Measurements from ENCODE around the gene KCNMA1. TPM values are rescaled to one million over a fixed set of nuclear protein-coding genes. Genes with fewer than 3 reads are reported as not detected.

KCNMA1 gene
- total and polyA plus RNA-seq, 9 of the 15 experiments (the other 6 are each of a cell fraction or from before 2014, with no cell fraction given): 0.01 to 0.95 (median 0.15) TPM; not detected in 4

DNA sequence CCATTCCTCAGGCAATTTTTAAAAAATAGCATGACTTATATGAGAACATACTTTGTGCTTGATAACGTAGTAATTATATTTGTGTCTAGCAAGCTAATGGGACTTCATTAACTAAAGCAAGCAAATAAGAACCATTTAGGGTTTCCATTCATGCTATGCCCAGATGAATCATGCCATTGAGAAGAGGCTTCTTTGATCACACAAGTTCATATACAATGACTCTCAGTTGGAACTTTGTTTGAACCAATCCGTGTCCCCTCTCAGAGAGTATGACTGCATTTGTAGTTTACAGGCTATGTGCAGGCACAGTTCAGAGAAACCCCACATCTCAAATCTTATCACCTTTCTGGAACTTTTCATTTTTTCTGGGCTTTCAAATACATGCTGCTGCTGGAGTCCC is 614.2 kb downstream of the KCNMA1 start:
- no peak overlapping the region for H2AFZ ChIP-seq (ENCODE audit: low read depth, low read length)
- CTCF ChIA-PET (ENCODE audit: low intra/inter-chr PET ratio): no interaction called here
- H3K79me2 ChIP-seq (ENCODE audit: control insufficient read depth, insufficient read depth, low read length): no peaks in the 10 kb centered on the region
- no peaks in the 10 kb centered on the region for H3K36me3 ChIP-seq (ENCODE audit: control insufficient read depth, insufficient read depth, low read length)
- H3K4me1 ChIP-seq (replicated peaks in 1 of 2; ENCODE audit: control insufficient read depth in 2 of 2, insufficient read depth in 2 of 2, low read length in 2 of 2): no peaks in the 10 kb centered on the region
- 0% methylated on average over 2 of the region's 2 CpGs for WGBS (ENCODE audit: insufficient coverage, low coverage, missing lambda C conversion rate)
- in situ Hi-C loops (cut with MboI) (no loop called here), intact Hi-C loops (cut with micrococcal nuclease) (no loop called here)
- FAIRE-seq: no peak
- peaks cover 0 to 8% of the 10 kb centered on the region in 2 experiments; a peak in 1 of 5 replicates for H3K27me3 ChIP-seq (ENCODE audit: control insufficient read depth in 2 of 2, insufficient read depth in 2 of 2, low read length in 2 of 2)
- H3K9me1 ChIP-seq (ENCODE audit: control insufficient read depth, insufficient read depth, low read length): no peaks in the 10 kb centered on the region
- H4K20me1 ChIP-seq (replicated peaks; ENCODE audit: control insufficient read depth, insufficient read depth, low read length): no peaks in the 10 kb centered on the region
- H3K27ac ChIP-seq (ENCODE audit: extremely low read depth, low read depth, low read length): no peak overlapping the region
- no peak overlapping the region for H3K9ac ChIP-seq (ENCODE audit: insufficient read depth in 1 of 2, low read depth in 2 of 2, low read length in 2 of 2)
- H3K4me2 ChIP-seq (ENCODE audit: insufficient read depth, low read length): no peak overlapping the region
- no peaks in the 10 kb centered on the region for H3K9me3 ChIP-seq (replicated peaks; ENCODE audit: control insufficient read depth, insufficient read depth, low read depth, low read length)
- no peak for DNase-seq (ENCODE audit: extremely low read depth in 1 of 4, low spot score in 3 of 4)
- no TSS peak for BruUV-seq (replicated peaks)
- ATAC-seq: no peak
- POLR2A ChIA-PET: no interaction called here
- H3K4me3 ChIP-seq: no peak overlapping the region
- TF ChIP-seq, protein P1, sequence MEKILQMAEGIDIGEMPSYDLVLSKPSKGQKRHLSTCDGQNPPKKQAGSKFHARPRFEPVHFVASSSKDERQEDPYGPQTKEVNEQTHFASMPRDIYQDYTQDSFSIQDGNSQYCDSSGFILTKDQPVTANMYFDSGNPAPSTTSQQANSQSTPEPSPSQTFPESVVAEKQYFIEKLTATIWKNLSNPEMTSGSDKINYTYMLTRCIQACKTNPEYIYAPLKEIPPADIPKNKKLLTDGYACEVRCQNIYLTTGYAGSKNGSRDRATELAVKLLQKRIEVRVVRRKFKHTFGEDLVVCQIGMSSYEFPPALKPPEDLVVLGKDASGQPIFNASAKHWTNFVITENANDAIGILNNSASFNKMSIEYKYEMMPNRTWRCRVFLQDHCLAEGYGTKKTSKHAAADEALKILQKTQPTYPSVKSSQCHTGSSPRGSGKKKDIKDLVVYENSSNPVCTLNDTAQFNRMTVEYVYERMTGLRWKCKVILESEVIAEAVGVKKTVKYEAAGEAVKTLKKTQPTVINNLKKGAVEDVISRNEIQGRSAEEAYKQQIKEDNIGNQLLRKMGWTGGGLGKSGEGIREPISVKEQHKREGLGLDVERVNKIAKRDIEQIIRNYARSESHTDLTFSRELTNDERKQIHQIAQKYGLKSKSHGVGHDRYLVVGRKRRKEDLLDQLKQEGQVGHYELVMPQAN (IDR thresholded peaks at IDR 0.05; ENCODE audit: borderline replicate concordance): no peak
- TF ChIP-seq GTF2A2 (tag; IDR thresholded peaks at IDR 0.05) (no peak), EWSR1 (IDR thresholded peaks at IDR 0.05; ENCODE audit: borderline replicate concordance, low read depth, partially characterized antibody) (no peak), PHF20 (IDR thresholded peaks at IDR 0.05; ENCODE audit: partially characterized antibody) (no peak), NCOA6 (IDR thresholded peaks at IDR 0.05) (no peak)
- TF ChIP-seq, protein P2, sequence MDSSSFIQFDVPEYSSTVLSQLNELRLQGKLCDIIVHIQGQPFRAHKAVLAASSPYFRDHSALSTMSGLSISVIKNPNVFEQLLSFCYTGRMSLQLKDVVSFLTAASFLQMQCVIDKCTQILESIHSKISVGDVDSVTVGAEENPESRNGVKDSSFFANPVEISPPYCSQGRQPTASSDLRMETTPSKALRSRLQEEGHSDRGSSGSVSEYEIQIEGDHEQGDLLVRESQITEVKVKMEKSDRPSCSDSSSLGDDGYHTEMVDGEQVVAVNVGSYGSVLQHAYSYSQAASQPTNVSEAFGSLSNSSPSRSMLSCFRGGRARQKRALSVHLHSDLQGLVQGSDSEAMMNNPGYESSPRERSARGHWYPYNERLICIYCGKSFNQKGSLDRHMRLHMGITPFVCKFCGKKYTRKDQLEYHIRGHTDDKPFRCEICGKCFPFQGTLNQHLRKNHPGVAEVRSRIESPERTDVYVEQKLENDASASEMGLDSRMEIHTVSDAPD (CRISPR knock-in tag; IDR thresholded peaks at IDR 0.05): no peak
- TF ChIP-seq, protein P3, sequence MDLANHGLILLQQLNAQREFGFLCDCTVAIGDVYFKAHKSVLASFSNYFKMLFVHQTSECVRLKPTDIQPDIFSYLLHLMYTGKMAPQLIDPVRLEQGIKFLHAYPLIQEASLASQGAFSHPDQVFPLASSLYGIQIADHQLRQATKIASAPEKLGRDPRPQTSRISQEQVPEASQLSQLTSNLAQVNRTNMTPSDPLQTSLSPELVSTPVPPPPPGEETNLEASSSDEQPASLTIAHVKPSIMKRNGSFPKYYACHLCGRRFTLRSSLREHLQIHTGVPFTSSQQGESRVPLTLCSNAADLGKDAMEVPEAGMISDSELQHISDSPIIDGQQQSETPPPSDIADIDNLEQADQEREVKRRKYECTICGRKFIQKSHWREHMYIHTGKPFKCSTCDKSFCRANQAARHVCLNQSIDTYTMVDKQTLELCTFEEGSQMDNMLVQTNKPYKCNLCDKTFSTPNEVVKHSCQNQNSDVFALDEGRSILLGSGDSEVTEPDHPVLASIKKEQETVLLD (IDR thresholded peaks at IDR 0.05): no peak
- TF ChIP-seq, protein P4, sequence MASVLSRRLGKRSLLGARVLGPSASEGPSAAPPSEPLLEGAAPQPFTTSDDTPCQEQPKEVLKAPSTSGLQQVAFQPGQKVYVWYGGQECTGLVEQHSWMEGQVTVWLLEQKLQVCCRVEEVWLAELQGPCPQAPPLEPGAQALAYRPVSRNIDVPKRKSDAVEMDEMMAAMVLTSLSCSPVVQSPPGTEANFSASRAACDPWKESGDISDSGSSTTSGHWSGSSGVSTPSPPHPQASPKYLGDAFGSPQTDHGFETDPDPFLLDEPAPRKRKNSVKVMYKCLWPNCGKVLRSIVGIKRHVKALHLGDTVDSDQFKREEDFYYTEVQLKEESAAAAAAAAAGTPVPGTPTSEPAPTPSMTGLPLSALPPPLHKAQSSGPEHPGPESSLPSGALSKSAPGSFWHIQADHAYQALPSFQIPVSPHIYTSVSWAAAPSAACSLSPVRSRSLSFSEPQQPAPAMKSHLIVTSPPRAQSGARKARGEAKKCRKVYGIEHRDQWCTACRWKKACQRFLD (CRISPR knock-in tag; IDR thresholded peaks at IDR 0.05): no peak
- TF ChIP-seq, protein P5, sequence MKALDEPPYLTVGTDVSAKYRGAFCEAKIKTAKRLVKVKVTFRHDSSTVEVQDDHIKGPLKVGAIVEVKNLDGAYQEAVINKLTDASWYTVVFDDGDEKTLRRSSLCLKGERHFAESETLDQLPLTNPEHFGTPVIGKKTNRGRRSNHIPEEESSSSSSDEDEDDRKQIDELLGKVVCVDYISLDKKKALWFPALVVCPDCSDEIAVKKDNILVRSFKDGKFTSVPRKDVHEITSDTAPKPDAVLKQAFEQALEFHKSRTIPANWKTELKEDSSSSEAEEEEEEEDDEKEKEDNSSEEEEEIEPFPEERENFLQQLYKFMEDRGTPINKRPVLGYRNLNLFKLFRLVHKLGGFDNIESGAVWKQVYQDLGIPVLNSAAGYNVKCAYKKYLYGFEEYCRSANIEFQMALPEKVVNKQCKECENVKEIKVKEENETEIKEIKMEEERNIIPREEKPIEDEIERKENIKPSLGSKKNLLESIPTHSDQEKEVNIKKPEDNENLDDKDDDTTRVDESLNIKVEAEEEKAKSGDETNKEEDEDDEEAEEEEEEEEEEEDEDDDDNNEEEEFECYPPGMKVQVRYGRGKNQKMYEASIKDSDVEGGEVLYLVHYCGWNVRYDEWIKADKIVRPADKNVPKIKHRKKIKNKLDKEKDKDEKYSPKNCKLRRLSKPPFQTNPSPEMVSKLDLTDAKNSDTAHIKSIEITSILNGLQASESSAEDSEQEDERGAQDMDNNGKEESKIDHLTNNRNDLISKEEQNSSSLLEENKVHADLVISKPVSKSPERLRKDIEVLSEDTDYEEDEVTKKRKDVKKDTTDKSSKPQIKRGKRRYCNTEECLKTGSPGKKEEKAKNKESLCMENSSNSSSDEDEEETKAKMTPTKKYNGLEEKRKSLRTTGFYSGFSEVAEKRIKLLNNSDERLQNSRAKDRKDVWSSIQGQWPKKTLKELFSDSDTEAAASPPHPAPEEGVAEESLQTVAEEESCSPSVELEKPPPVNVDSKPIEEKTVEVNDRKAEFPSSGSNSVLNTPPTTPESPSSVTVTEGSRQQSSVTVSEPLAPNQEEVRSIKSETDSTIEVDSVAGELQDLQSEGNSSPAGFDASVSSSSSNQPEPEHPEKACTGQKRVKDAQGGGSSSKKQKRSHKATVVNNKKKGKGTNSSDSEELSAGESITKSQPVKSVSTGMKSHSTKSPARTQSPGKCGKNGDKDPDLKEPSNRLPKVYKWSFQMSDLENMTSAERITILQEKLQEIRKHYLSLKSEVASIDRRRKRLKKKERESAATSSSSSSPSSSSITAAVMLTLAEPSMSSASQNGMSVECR (CRISPR knock-in tag; IDR thresholded peaks at IDR 0.05): no peak
- TF ChIP-seq, protein P6, sequence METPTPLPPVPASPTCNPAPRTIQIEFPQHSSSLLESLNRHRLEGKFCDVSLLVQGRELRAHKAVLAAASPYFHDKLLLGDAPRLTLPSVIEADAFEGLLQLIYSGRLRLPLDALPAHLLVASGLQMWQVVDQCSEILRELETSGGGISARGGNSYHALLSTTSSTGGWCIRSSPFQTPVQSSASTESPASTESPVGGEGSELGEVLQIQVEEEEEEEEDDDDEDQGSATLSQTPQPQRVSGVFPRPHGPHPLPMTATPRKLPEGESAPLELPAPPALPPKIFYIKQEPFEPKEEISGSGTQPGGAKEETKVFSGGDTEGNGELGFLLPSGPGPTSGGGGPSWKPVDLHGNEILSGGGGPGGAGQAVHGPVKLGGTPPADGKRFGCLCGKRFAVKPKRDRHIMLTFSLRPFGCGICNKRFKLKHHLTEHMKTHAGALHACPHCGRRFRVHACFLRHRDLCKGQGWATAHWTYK (CRISPR knock-in tag; IDR thresholded peaks at IDR 0.05): no peak
